HepG2 (cell line): ENCODE measurements around the gene DDIT4. TPM values are rescaled to one million over a fixed set of nuclear protein-coding genes. Genes with fewer than 3 reads are reported as not detected.
A peak's percentile ranks its signal among the peaks of the same experiment; 100 is the strongest.

Source experiments
- ARID2 ChIP-seq: sonication (generic); formaldehyde crosslinking; IDR thresholded peaks from 2 replicates; pipeline ENCODE4 v1.8.1; 2022; ENCODE audit warnings: mild to moderate bottlenecking, missing genetic modification reagents, borderline replicate concordance
- EED ChIP-seq: sonication (generic); formaldehyde crosslinking; IDR thresholded peaks from 2 replicates; pipeline ENCODE4 v1.5.0; 2020; ENCODE audit warnings: mild to moderate bottlenecking, missing genetic modification reagents
- FOSL1 ChIP-seq: sonication (generic); formaldehyde crosslinking; IDR thresholded peaks from 2 replicates; pipeline ENCODE4 v1.9.0; 2021; ENCODE audit warnings: missing genetic modification reagents, borderline replicate concordance
- HMG20B ChIP-seq: conservative IDR thresholded peaks from 2 replicates; pipeline ENCODE4 v1.6.1; 2016; ENCODE audit warnings: missing genetic modification reagents, missing compliant biosample characterization
- KDM2A ChIP-seq: sonication (generic); formaldehyde crosslinking; IDR thresholded peaks from 2 replicates; pipeline ENCODE4 v1.4.0; 2020; ENCODE audit warnings: low read depth, missing genetic modification reagents, borderline replicate concordance
- MAFG ChIP-seq: sonication (generic); formaldehyde crosslinking; IDR thresholded peaks from 2 replicates; pipeline ENCODE4 v1.5.1; 2020; ENCODE audit warnings: mild to moderate bottlenecking, missing genetic modification reagents
- MBNL3 ChIP-seq: fragments of 250-450 bp; sonication (Bioruptor Pico); conservative IDR thresholded peaks from 2 replicates; pipeline ENCODE4 v1.8.0; 2022; ENCODE audit warnings: mild to moderate bottlenecking, inconsistent platforms
- NR2F1 ChIP-seq, 2 experiments: fragments of 450-650 bp in 1 of 2; formaldehyde crosslinking in 1 of 2; IDR thresholded peaks; 2 replicates each; pipeline versions ENCODE4 v1.5.0 to v1.6.1; 2016 to 2020; ENCODE audit warnings: mild to moderate bottlenecking in 1 of 2, missing compliant biosample characterization in 1 of 2, missing genetic modification reagents in 1 of 2, moderate library complexity in 1 of 2
- ZNF234 ChIP-seq: sonication (generic); formaldehyde crosslinking; conservative IDR thresholded peaks from 2 replicates; pipeline ENCODE4 v1.5.1; 2020; ENCODE audit warnings: mild to moderate bottlenecking, missing genetic modification reagents
- ZNF598 ChIP-seq: sonication (generic); formaldehyde crosslinking; IDR thresholded peaks from 2 replicates; pipeline ENCODE4 v1.5.1; 2020; ENCODE audit warnings: mild to moderate bottlenecking, missing genetic modification reagents, borderline replicate concordance
- ZSCAN31 ChIP-seq: sonication (generic); formaldehyde crosslinking; IDR thresholded peaks from 2 replicates; pipeline ENCODE4 v1.5.0; 2020; ENCODE audit warnings: low read depth, mild to moderate bottlenecking, missing genetic modification reagents
- polyA plus RNA-seq, 8 experiments: library from polyadenylated mRNA; depleted of rRNA in 3 of 8; stranded (reverse) in 7 of 8; unstranded in 1 of 8; fragments of >200 nt; fragmentation: Illumina TruSeq in 4 of 8; extraction: Trizol in 4 of 8; gene quantifications; 2 replicates each; pipeline versions ENCODE4 v1.2.1 to v1.2.3, GENCODE V29; 2011 to 2016; ENCODE audit warnings: low read depth in 4 of 8, missing spikeins in 1 of 8, mixed read lengths in 1 of 8; ENCODE audit not compliant: insufficient read depth in 1 of 8
- total RNA-seq, 5 experiments: library from RNA; depleted of rRNA; stranded (reverse); fragments of >200 nt; fragmentation: Illumina TruSeq; extraction: Trizol; gene quantifications; 2 replicates each; pipeline ENCODE4 v1.2.3, GENCODE V29; 2016; ENCODE audit warnings: low read depth in 1 of 5
- TF ChIP-seq, protein P1 (sequence below): fragments of 450-650 bp; IDR thresholded peaks from 2 replicates; pipeline ENCODE4 v1.6.1; 2017; ENCODE audit warnings: mild to moderate bottlenecking
- TF ChIP-seq, protein P2 (sequence below): sonication (generic); formaldehyde crosslinking; IDR thresholded peaks from 2 replicates; pipeline ENCODE4 v1.5.1; 2020; ENCODE audit warnings: mild to moderate bottlenecking, moderate library complexity, missing genetic modification reagents
- TF ChIP-seq, protein P3 (sequence below), 2 experiments: sonication (generic) in 1 of 2; formaldehyde crosslinking in 1 of 2; IDR thresholded peaks; 2 replicates each; pipeline versions ENCODE4 v1.6.1 to v1.9.0; 2014 to 2022; ENCODE audit warnings: antibody characterized with exemption in 1 of 2, borderline replicate concordance in 1 of 2, inconsistent platforms in 1 of 2, low read depth in 1 of 2, missing genetic modification reagents in 1 of 2
- TF ChIP-seq, protein P4 (sequence below): sonication (generic); formaldehyde crosslinking; IDR thresholded peaks from 2 replicates; pipeline ENCODE4 v1.5.0; 2020; ENCODE audit warnings: mild to moderate bottlenecking, missing genetic modification reagents

DDIT4 gene
- total and polyA plus RNA-seq, 2 of the 13 experiments (the other 11 are each of a cell fraction or from before 2014, with no cell fraction given) = 35.6 to 40.7 TPM

DNA sequence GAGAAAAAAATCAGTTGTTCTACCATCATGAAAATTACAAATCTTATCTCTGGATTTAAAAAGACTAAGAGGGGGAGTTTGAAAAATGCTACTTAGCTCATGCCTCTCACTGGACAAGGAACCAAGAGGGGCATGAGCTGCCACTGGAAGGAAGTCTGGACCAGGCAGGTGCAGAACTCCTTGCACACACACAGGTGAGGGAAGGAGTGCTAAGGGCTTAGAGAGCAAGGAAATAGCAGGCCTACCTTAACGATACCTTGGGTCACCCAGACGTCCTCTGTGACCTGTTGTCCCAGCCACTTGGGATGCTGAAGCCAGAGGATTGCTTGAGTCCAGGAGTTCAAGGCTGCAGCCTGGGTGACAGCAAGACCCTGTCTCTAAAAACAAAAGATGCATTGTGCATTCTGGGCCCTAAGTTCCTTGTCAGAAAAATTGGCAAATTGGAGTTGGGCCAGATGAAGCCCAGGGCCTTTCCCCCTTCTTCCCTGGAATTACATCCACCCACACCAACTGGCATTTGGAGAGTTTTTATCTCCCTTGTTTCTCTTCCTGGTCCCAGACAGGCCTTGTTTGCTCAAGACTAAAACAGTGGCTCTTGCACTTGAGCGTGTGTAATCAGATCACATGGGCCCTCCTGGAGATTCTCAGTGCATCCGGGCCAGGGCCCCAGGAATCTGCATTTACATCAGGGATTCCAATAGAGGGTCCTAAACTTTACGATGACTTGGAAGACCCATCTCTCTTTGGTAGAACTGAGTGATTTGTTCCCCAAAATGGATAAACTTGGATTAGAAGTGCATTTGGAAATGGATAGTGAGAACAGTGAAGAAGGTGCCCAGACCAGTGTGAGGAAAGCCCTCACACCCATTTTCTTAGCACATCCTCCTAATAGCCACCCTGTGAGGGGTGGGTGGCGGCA lies 3.0 kb downstream of the DDIT4 start (continued):
- TF ChIP-seq, protein P1, sequence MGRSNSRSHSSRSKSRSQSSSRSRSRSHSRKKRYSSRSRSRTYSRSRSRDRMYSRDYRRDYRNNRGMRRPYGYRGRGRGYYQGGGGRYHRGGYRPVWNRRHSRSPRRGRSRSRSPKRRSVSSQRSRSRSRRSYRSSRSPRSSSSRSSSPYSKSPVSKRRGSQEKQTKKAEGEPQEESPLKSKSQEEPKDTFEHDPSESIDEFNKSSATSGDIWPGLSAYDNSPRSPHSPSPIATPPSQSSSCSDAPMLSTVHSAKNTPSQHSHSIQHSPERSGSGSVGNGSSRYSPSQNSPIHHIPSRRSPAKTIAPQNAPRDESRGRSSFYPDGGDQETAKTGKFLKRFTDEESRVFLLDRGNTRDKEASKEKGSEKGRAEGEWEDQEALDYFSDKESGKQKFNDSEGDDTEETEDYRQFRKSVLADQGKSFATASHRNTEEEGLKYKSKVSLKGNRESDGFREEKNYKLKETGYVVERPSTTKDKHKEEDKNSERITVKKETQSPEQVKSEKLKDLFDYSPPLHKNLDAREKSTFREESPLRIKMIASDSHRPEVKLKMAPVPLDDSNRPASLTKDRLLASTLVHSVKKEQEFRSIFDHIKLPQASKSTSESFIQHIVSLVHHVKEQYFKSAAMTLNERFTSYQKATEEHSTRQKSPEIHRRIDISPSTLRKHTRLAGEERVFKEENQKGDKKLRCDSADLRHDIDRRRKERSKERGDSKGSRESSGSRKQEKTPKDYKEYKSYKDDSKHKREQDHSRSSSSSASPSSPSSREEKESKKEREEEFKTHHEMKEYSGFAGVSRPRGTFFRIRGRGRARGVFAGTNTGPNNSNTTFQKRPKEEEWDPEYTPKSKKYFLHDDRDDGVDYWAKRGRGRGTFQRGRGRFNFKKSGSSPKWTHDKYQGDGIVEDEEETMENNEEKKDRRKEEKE = no peak
- TF ChIP-seq, protein P2, sequence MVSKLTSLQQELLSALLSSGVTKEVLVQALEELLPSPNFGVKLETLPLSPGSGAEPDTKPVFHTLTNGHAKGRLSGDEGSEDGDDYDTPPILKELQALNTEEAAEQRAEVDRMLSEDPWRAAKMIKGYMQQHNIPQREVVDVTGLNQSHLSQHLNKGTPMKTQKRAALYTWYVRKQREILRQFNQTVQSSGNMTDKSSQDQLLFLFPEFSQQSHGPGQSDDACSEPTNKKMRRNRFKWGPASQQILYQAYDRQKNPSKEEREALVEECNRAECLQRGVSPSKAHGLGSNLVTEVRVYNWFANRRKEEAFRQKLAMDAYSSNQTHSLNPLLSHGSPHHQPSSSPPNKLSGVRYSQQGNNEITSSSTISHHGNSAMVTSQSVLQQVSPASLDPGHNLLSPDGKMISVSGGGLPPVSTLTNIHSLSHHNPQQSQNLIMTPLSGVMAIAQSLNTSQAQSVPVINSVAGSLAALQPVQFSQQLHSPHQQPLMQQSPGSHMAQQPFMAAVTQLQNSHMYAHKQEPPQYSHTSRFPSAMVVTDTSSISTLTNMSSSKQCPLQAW = no peak
- TF ChIP-seq ZNF234 (CRISPR knock-in tag) = no peak
- TF ChIP-seq NR2F1 (CRISPR knock-in tag; IDR thresholded peaks at IDR 0.05) = 0 out of 4 replicates have a peak, but pooled peaks of 1 of the 2 experiments have one; percentile 13
- TF ChIP-seq ZNF598 (CRISPR knock-in tag) = peak; percentile 91; the same call in 1 of the 2 replicates
- TF ChIP-seq, protein P3, sequence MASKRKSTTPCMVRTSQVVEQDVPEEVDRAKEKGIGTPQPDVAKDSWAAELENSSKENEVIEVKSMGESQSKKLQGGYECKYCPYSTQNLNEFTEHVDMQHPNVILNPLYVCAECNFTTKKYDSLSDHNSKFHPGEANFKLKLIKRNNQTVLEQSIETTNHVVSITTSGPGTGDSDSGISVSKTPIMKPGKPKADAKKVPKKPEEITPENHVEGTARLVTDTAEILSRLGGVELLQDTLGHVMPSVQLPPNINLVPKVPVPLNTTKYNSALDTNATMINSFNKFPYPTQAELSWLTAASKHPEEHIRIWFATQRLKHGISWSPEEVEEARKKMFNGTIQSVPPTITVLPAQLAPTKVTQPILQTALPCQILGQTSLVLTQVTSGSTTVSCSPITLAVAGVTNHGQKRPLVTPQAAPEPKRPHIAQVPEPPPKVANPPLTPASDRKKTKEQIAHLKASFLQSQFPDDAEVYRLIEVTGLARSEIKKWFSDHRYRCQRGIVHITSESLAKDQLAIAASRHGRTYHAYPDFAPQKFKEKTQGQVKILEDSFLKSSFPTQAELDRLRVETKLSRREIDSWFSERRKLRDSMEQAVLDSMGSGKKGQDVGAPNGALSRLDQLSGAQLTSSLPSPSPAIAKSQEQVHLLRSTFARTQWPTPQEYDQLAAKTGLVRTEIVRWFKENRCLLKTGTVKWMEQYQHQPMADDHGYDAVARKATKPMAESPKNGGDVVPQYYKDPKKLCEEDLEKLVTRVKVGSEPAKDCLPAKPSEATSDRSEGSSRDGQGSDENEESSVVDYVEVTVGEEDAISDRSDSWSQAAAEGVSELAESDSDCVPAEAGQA (IDR thresholded peaks at IDR 0.05; ENCODE audit: low read depth) = no peak
- TF ChIP-seq, protein P3 (CRISPR knock-in tag; IDR thresholded peaks at IDR 0.05; ENCODE audit: borderline replicate concordance) = no peak
- peak; percentile 63; the same call in 1 of the 2 replicates for TF ChIP-seq HMG20B (CRISPR knock-in tag)
- no peak for TF ChIP-seq MAFG (CRISPR knock-in tag)
- TF ChIP-seq, protein P4, sequence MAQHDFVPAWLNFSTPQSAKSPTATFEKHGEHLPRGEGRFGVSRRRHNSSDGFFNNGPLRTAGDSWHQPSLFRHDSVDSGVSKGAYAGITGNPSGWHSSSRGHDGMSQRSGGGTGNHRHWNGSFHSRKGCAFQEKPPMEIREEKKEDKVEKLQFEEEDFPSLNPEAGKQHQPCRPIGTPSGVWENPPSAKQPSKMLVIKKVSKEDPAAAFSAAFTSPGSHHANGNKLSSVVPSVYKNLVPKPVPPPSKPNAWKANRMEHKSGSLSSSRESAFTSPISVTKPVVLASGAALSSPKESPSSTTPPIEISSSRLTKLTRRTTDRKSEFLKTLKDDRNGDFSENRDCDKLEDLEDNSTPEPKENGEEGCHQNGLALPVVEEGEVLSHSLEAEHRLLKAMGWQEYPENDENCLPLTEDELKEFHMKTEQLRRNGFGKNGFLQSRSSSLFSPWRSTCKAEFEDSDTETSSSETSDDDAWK (CRISPR knock-in tag) = no peak
- peak; percentile 65 for TF ChIP-seq ZSCAN31 (CRISPR knock-in tag)
- no peak for TF ChIP-seq EED (CRISPR knock-in tag)
- no peak for TF ChIP-seq FOSL1 (CRISPR knock-in tag)
- no peak for TF ChIP-seq MBNL3
- peak; percentile 64; the same call in 1 of the 2 replicates for TF ChIP-seq KDM2A (CRISPR knock-in tag)
- TF ChIP-seq ARID2 = no peak
